HCT116 (cell line): Measurements from ENCODE around the gene CAMK1D.

Experiments used
- EZH2 ChIP-seq: fragments of 200-600 bp; sonication (generic); IDR thresholded peaks from 2 replicates; pipeline ENCODE4 v1.6.1; 2017; ENCODE audit warnings: antibody characterized with exemption, mixed run types
- EZH2phosphoT487 ChIP-seq: fragments of 200-600 bp; IDR thresholded peaks from 2 replicates; pipeline ENCODE4 v1.6.1; 2018; ENCODE audit warnings: antibody characterized with exemption, borderline replicate concordance
- JUND ChIP-seq: IDR thresholded peaks from 2 replicates; pipeline ENCODE4 v1.6.1; 2012
- POLR2A ChIP-seq: IDR thresholded peaks from 2 replicates; pipeline ENCODE4 v1.7.0; 2011; ENCODE audit warnings: borderline replicate concordance; ENCODE audit not compliant: insufficient read depth, insufficient read length; ENCODE audit errors: extremely low read depth
- POLR2AphosphoS5 ChIP-seq: IDR thresholded peaks from 2 replicates; pipeline ENCODE4 v1.6.1; 2011; ENCODE audit warnings: mild to moderate bottlenecking, low read depth, low read length, moderate library complexity
- RAD21 ChIP-seq: IDR thresholded peaks from 2 replicates; pipeline ENCODE4 v1.6.1; 2012; ENCODE audit warnings: low read depth, mild to moderate bottlenecking
- SRF ChIP-seq: IDR thresholded peaks from 2 replicates; pipeline ENCODE4 v1.6.1; 2012; ENCODE audit warnings: low read depth
- ZNF274 ChIP-seq: fragments of 200-500 bp; sonication (Bioruptor generic); IDR thresholded peaks from 2 replicates; pipeline ENCODE4 v1.6.1; 2014; ENCODE audit warnings: mild to moderate bottlenecking, low read depth, low read length, inconsistent platforms
- TF ChIP-seq, protein P1 (sequence below), 3 experiments: fragments of 200-600 bp in 1 of 3; sonication (generic) in 1 of 3; IDR thresholded peaks in 2 of 3; conservative IDR thresholded peaks in 1 of 3; 2 replicates each; pipeline ENCODE4 v1.5.1; 2012 to 2017; ENCODE audit warnings: low read depth in 2 of 3, low read length in 2 of 3, antibody characterized with exemption in 1 of 3, borderline replicate concordance in 1 of 3, control low read depth in 1 of 3, mild to moderate bottlenecking in 1 of 3, mixed read lengths in 1 of 3, mixed run types in 1 of 3, moderate library complexity in 1 of 3; ENCODE audit not compliant: insufficient read depth in 1 of 3
- TF ChIP-seq, protein P2 (sequence below): IDR thresholded peaks from 2 replicates; pipeline ENCODE4 v1.6.1; 2012; ENCODE audit warnings: low read depth
- TF ChIP-seq, protein P3 (sequence below): IDR thresholded peaks from 2 replicates; pipeline ENCODE4 v1.6.1; 2012

DNA sequence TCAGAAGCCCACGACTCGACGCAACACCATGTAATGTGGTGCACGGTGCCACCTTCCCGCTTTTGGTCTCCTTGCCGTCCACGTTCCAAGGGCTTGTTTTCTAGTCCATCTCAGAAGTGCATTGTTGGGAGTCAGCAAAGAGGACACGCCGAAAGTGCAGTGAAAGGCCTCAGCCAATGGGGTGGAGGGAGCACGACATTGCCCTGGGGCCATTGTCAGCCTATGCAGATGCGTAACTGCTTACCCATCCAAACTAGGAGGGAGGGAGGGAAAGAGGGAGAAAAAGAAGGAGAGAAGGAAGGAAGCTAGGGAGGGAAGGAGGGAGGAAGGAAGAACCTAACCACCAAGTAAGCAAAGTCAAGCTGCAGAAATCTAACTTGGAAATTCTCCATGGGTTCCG lies 449.8 kb downstream of the CAMK1D start:
- TF ChIP-seq JUND (no peak), SRF (no peak), RAD21 (no peak), EZH2 (no peak), POLR2A (no peak), ZNF274 (no peak), POLR2AphosphoS5 (no peak), EZH2phosphoT487 (no peak)
- TF ChIP-seq, protein P1, sequence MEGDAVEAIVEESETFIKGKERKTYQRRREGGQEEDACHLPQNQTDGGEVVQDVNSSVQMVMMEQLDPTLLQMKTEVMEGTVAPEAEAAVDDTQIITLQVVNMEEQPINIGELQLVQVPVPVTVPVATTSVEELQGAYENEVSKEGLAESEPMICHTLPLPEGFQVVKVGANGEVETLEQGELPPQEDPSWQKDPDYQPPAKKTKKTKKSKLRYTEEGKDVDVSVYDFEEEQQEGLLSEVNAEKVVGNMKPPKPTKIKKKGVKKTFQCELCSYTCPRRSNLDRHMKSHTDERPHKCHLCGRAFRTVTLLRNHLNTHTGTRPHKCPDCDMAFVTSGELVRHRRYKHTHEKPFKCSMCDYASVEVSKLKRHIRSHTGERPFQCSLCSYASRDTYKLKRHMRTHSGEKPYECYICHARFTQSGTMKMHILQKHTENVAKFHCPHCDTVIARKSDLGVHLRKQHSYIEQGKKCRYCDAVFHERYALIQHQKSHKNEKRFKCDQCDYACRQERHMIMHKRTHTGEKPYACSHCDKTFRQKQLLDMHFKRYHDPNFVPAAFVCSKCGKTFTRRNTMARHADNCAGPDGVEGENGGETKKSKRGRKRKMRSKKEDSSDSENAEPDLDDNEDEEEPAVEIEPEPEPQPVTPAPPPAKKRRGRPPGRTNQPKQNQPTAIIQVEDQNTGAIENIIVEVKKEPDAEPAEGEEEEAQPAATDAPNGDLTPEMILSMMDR (IDR thresholded peaks at IDR 0.05 in 2 of 3, conservative IDR thresholded peaks at IDR 0.05 in 1 of 3; ENCODE audit: borderline replicate concordance in 1 of 3, insufficient read depth in 1 of 3, low read depth in 2 of 3, low read length in 2 of 3): no peak
- TF ChIP-seq, protein P2, sequence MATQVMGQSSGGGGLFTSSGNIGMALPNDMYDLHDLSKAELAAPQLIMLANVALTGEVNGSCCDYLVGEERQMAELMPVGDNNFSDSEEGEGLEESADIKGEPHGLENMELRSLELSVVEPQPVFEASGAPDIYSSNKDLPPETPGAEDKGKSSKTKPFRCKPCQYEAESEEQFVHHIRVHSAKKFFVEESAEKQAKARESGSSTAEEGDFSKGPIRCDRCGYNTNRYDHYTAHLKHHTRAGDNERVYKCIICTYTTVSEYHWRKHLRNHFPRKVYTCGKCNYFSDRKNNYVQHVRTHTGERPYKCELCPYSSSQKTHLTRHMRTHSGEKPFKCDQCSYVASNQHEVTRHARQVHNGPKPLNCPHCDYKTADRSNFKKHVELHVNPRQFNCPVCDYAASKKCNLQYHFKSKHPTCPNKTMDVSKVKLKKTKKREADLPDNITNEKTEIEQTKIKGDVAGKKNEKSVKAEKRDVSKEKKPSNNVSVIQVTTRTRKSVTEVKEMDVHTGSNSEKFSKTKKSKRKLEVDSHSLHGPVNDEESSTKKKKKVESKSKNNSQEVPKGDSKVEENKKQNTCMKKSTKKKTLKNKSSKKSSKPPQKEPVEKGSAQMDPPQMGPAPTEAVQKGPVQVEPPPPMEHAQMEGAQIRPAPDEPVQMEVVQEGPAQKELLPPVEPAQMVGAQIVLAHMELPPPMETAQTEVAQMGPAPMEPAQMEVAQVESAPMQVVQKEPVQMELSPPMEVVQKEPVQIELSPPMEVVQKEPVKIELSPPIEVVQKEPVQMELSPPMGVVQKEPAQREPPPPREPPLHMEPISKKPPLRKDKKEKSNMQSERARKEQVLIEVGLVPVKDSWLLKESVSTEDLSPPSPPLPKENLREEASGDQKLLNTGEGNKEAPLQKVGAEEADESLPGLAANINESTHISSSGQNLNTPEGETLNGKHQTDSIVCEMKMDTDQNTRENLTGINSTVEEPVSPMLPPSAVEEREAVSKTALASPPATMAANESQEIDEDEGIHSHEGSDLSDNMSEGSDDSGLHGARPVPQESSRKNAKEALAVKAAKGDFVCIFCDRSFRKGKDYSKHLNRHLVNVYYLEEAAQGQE: no peak
- TF ChIP-seq, protein P3, sequence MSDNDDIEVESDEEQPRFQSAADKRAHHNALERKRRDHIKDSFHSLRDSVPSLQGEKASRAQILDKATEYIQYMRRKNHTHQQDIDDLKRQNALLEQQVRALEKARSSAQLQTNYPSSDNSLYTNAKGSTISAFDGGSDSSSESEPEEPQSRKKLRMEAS: no peak
